Measurements from ENCODE around the gene ZMAT5. TPM values are rescaled to one million over a fixed set of nuclear protein-coding genes. Genes with fewer than 3 reads are reported as not detected.
A peak's percentile ranks its signal among the peaks of the same experiment; 100 is the strongest.

The ZMAT5 gene
- total and polyA plus RNA-seq, 2 of the 13 experiments (the other 11 are each of a cell fraction or from before 2014, with no cell fraction given) = 20.7 to 27.8 TPM

DNA sequence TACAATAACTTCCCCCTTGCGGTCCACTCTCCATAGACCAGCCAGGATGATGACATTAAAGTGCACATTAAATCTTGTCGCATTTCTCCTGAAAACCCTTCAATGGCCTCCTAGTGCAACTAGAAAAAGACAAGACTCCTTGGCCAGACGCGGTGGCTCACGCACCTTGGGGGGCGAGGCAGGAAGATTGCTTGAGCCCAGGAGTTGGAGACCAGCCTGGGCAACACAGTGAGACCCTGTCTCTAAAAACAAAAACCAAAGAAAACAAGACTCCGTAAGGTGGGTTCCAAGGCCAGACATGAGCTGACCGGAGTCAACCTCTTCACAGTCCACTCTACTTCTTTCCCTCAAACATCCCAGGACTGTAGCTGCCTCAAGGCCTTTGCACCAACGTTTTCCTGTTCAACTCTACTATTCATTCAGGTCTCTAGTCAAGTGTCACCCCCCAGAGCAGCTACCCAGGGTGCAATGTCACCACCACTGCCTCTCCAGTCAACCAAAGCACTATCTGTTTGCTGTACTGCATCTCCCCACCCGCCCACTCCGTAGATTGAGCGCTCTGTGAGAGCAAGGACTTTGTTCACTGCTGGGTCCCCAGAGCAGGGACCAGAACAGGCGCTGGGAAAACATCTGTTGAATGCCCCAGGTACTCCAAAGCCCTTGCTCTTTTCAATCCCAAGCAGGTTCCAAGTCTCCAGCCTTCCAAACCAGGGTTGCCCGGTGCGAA lies 739 bp downstream of the ZMAT5 start (continued):
- no peak for TF ChIP-seq ZNF790 (CRISPR knock-in tag; IDR thresholded peaks at IDR 0.05; ENCODE audit: borderline replicate concordance)
- TF ChIP-seq, protein P1, sequence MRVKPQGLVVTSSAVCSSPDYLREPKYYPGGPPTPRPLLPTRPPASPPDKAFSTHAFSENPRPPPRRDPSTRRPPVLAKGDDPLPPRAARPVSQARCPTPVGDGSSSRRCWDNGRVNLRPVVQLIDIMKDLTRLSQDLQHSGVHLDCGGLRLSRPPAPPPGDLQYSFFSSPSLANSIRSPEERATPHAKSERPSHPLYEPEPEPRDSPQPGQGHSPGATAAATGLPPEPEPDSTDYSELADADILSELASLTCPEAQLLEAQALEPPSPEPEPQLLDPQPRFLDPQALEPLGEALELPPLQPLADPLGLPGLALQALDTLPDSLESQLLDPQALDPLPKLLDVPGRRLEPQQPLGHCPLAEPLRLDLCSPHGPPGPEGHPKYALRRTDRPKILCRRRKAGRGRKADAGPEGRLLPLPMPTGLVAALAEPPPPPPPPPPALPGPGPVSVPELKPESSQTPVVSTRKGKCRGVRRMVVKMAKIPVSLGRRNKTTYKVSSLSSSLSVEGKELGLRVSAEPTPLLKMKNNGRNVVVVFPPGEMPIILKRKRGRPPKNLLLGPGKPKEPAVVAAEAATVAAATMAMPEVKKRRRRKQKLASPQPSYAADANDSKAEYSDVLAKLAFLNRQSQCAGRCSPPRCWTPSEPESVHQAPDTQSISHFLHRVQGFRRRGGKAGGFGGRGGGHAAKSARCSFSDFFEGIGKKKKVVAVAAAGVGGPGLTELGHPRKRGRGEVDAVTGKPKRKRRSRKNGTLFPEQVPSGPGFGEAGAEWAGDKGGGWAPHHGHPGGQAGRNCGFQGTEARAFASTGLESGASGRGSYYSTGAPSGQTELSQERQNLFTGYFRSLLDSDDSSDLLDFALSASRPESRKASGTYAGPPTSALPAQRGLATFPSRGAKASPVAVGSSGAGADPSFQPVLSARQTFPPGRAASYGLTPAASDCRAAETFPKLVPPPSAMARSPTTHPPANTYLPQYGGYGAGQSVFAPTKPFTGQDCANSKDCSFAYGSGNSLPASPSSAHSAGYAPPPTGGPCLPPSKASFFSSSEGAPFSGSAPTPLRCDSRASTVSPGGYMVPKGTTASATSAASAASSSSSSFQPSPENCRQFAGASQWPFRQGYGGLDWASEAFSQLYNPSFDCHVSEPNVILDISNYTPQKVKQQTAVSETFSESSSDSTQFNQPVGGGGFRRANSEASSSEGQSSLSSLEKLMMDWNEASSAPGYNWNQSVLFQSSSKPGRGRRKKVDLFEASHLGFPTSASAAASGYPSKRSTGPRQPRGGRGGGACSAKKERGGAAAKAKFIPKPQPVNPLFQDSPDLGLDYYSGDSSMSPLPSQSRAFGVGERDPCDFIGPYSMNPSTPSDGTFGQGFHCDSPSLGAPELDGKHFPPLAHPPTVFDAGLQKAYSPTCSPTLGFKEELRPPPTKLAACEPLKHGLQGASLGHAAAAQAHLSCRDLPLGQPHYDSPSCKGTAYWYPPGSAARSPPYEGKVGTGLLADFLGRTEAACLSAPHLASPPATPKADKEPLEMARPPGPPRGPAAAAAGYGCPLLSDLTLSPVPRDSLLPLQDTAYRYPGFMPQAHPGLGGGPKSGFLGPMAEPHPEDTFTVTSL (CRISPR knock-in tag; IDR thresholded peaks at IDR 0.05; ENCODE audit: borderline replicate concordance) = peak; percentile 23; the same call in 1 of the 2 replicates
- no peak for TF ChIP-seq KDM3A (CRISPR knock-in tag; IDR thresholded peaks at IDR 0.05; ENCODE audit: low read depth)
- no peak for TF ChIP-seq SRSF4 (IDR thresholded peaks at IDR 0.05; ENCODE audit: low read depth, low read length, poor library complexity, severe bottlenecking)
- no peak for TF ChIP-seq ZNF224 (CRISPR knock-in tag; IDR thresholded peaks at IDR 0.05)
- no peak for TF ChIP-seq ZNF7 (CRISPR knock-in tag; IDR thresholded peaks at IDR 0.05)
- no peak for TF ChIP-seq POGZ (CRISPR knock-in tag; IDR thresholded peaks at IDR 0.05)
- TF ChIP-seq ZNF891 (CRISPR knock-in tag; IDR thresholded peaks at IDR 0.05) = 0 out of 2 replicates have a peak, but pooled peaks have one; percentile 23
- no peak for TF ChIP-seq HES4 (CRISPR knock-in tag; IDR thresholded peaks at IDR 0.05; ENCODE audit: borderline replicate concordance)
- TF ChIP-seq, protein P2, sequence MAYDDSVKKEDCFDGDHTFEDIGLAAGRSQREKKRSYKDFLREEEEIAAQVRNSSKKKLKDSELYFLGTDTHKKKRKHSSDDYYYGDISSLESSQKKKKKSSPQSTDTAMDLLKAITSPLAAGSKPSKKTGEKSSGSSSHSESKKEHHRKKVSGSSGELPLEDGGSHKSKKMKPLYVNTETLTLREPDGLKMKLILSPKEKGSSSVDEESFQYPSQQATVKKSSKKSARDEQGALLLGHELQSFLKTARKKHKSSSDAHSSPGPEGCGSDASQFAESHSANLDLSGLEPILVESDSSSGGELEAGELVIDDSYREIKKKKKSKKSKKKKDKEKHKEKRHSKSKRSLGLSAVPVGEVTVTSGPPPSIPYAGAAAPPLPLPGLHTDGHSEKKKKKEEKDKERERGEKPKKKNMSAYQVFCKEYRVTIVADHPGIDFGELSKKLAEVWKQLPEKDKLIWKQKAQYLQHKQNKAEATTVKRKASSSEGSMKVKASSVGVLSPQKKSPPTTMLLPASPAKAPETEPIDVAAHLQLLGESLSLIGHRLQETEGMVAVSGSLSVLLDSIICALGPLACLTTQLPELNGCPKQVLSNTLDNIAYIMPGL (CRISPR knock-in tag; IDR thresholded peaks at IDR 0.05; ENCODE audit: borderline replicate concordance in 1 of 2, low read depth in 1 of 2) = 0 out of 4 replicates have a peak, but pooled peaks of 1 of the 2 experiments have one; percentile 6
- no peak; the same call in 1 of the 2 replicates for TF ChIP-seq NCOA2 (CRISPR knock-in tag; IDR thresholded peaks at IDR 0.05)
- TF ChIP-seq, protein P3, sequence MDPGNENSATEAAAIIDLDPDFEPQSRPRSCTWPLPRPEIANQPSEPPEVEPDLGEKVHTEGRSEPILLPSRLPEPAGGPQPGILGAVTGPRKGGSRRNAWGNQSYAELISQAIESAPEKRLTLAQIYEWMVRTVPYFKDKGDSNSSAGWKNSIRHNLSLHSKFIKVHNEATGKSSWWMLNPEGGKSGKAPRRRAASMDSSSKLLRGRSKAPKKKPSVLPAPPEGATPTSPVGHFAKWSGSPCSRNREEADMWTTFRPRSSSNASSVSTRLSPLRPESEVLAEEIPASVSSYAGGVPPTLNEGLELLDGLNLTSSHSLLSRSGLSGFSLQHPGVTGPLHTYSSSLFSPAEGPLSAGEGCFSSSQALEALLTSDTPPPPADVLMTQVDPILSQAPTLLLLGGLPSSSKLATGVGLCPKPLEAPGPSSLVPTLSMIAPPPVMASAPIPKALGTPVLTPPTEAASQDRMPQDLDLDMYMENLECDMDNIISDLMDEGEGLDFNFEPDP (CRISPR knock-in tag; conservative IDR thresholded peaks at IDR 0.05) = no peak
